NT2/D1 (cell line): ENCODE data around the gene SLC9A9.
A peak's percentile ranks its signal among the peaks of the same experiment; 100 is the strongest.

Experiments
- DNase-seq: peaks from one replicate; pipeline ENCODE4 v3.0.0-alpha.2; 2011; ENCODE audit warnings: low read depth, low spot score
- H3K27me3 ChIP-seq: 2 replicates; pipeline ENCODE4 v1.6.0; 2011; ENCODE audit warnings: mild to moderate bottlenecking; ENCODE audit not compliant: insufficient read length, insufficient read depth
- H3K36me3 ChIP-seq: 2 replicates; pipeline ENCODE4 v1.6.1; 2011; ENCODE audit warnings: mild to moderate bottlenecking, low read length, mixed read lengths; ENCODE audit not compliant: insufficient read depth, insufficient read length
- H3K4me1 ChIP-seq: 2 replicates; pipeline ENCODE4 v1.5.1; 2011; ENCODE audit not compliant: insufficient read depth, insufficient read length
- H3K4me3 ChIP-seq: 2 replicates; pipeline ENCODE4 v1.5.1; 2011; ENCODE audit warnings: low read depth; ENCODE audit not compliant: insufficient read length
- H3K9ac ChIP-seq: 2 replicates; pipeline ENCODE4 v1.6.0; 2011; ENCODE audit warnings: low read depth; ENCODE audit not compliant: insufficient read length
- H3K9me3 ChIP-seq: 2 replicates; pipeline ENCODE4 v1.5.1; 2011; ENCODE audit warnings: mild to moderate bottlenecking, low read length; ENCODE audit not compliant: insufficient read depth
- SUZ12 ChIP-seq: IDR thresholded peaks from 2 replicates; pipeline ENCODE4 v1.6.1; 2011; ENCODE audit not compliant: insufficient read length, insufficient read depth; ENCODE audit errors: extremely low read depth
- YY1 ChIP-seq: IDR thresholded peaks from 2 replicates; pipeline ENCODE4 v1.6.1; 2011; ENCODE audit not compliant: insufficient read length, insufficient read depth
- ZNF274 ChIP-seq: IDR thresholded peaks from 2 replicates; pipeline ENCODE4 v1.6.1; 2011; ENCODE audit warnings: mild to moderate bottlenecking, low read depth, low read length

SLC9A9 gene

DNA sequence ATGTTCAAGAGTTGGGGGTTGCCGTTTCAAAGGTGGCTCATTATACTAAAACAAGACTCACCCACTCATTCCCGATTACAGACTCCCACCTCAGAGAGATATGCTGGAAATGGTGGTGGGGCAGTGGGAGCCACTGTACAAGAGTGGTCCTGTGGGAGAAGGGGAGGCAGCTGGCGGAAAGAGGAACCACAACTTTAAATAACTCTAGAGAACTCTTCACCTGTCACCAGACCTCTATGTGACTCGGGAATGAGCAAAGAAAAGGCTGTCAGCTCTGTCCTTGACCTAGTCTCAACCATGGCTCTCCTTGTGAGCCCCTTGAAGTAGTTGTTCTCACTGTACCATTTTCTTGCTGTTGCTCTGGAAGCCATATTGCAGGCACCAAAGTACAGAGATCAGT lies 434.9 kb downstream of the SLC9A9 start:
- Histone ChIP-seq H3K9ac (no peak overlapping the region), H3K4me3 (no peak overlapping the region), H3K27me3 (no peaks in the 10 kb centered on the region), H3K36me3 (no peaks in the 10 kb centered on the region), H3K4me1 (peaks cover 4% of the 10 kb centered on the region), H3K9me3 (no peaks in the 10 kb centered on the region)
- TF ChIP-seq YY1 (no peak), ZNF274 (no peak), SUZ12 (no peak)
- DNase-seq = no peak

- peaks cover 4% of the 10 kb centered on the region for H3K4me1 ChIP-seq
- H3K9ac ChIP-seq = no peak overlapping the region
- H3K36me3 ChIP-seq = no peaks in the 10 kb centered on the region
- H3K4me3 ChIP-seq = no peak overlapping the region
- H3K9me3 ChIP-seq = no peaks in the 10 kb centered on the region
- DNase-seq = no peak
- H3K27me3 ChIP-seq = no peaks in the 10 kb centered on the region
- no peak for TF ChIP-seq YY1
- TF ChIP-seq ZNF274 = no peak
- no peak for TF ChIP-seq SUZ12
Measured at GRCh38 chr3:143412084-143412483, 436.2 kb downstream of the SLC9A9 start.

- Histone ChIP-seq H3K4me1 (peaks cover 4% of the 10 kb centered on the region), H3K36me3 (no peaks in the 10 kb centered on the region), H3K9me3 (no peaks in the 10 kb centered on the region), H3K27me3 (no peaks in the 10 kb centered on the region), H3K4me3 (no peak overlapping the region), H3K9ac (no peak overlapping the region)
- TF ChIP-seq SUZ12 = no peak
- TF ChIP-seq YY1 = no peak
- TF ChIP-seq ZNF274 = no peak
- no peak for DNase-seq
Measured at GRCh38 chr3:143410259-143410658, 438.0 kb downstream of the SLC9A9 start.

GRCh38 chr3:143408771-143409170 lies 439.5 kb downstream of the SLC9A9 start:
- no peaks in the 10 kb centered on the region for H3K27me3 ChIP-seq
- no peaks in the 10 kb centered on the region for H3K9me3 ChIP-seq
- H3K4me1 ChIP-seq = peaks cover 4% of the 10 kb centered on the region
- no peak for TF ChIP-seq SUZ12
- TF ChIP-seq YY1 = no peak
- TF ChIP-seq ZNF274 = no peak
- no peak overlapping the region for H3K4me3 ChIP-seq
- DNase-seq = peak; percentile 23
- H3K36me3 ChIP-seq = no peaks in the 10 kb centered on the region
- no peak overlapping the region for H3K9ac ChIP-seq

- no peaks in the 10 kb centered on the region for H3K27me3 ChIP-seq
- H3K4me3 ChIP-seq = no peak overlapping the region
- no peaks in the 10 kb centered on the region for H3K4me1 ChIP-seq
- no peak overlapping the region for H3K9ac ChIP-seq
- no peaks in the 10 kb centered on the region for H3K36me3 ChIP-seq
- H3K9me3 ChIP-seq = no peaks in the 10 kb centered on the region
- TF ChIP-seq ZNF274 = no peak
- no peak for TF ChIP-seq YY1
- TF ChIP-seq SUZ12 = no peak
- DNase-seq = no peak
Measured at GRCh38 chr3:143402602-143403001, 445.7 kb downstream of the SLC9A9 start.

DNA sequence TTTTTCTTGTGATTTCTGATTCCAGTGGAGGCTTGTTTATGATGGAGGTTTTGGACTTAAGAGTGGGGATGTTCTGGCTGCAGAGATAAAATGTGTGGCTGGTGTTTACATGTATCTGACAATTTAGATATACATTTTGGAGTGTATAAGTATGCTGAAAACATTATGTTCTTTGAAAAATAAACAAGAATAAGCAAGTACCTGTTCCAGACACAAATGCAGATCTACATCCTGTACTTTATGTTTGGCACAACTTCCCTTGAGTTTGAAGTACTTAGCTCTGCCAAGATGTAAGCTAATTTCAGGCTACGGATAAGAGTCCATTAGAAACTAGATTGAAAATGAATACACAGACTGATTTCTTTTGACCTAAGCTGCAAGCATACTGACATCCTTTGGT lies 451.5 kb downstream of the SLC9A9 start:
- Histone ChIP-seq H3K27me3 (no peaks in the 10 kb centered on the region), H3K4me1 (no peaks in the 10 kb centered on the region), H3K9ac (no peak overlapping the region), H3K36me3 (no peaks in the 10 kb centered on the region), H3K4me3 (no peak overlapping the region), H3K9me3 (no peaks in the 10 kb centered on the region)
- no peak for DNase-seq
- no peak for TF ChIP-seq SUZ12

- DNase-seq = no peak
- TF ChIP-seq ZNF274 = no peak
- TF ChIP-seq YY1 = no peak
- no peak for TF ChIP-seq SUZ12
Measured at GRCh38 chr3:143389388-143389787, 458.9 kb downstream of the SLC9A9 start.

GRCh38 chr3:143387425-143387824 lies 460.8 kb downstream of the SLC9A9 start:
- H3K9ac ChIP-seq = no peak overlapping the region
- H3K4me3 ChIP-seq = no peak overlapping the region
- no peaks in the 10 kb centered on the region for H3K36me3 ChIP-seq
- TF ChIP-seq YY1 (no peak), SUZ12 (no peak), ZNF274 (no peak)
- no peaks in the 10 kb centered on the region for H3K27me3 ChIP-seq
- peaks cover 22% of the 10 kb centered on the region; the same call in 1 of the 2 replicates for H3K9me3 ChIP-seq
- DNase-seq = no peak
- no peaks in the 10 kb centered on the region for H3K4me1 ChIP-seq

More at GRCh38 chr3:143389388-143389787, 458.9 kb downstream of the SLC9A9 start:
- Histone ChIP-seq H3K4me1 (no peaks in the 10 kb centered on the region), H3K36me3 (no peaks in the 10 kb centered on the region), H3K9ac (no peak overlapping the region), H3K4me3 (no peak overlapping the region), H3K9me3 (peaks cover 22% of the 10 kb centered on the region; the same call in 1 of the 2 replicates), H3K27me3 (no peaks in the 10 kb centered on the region)
